HG03575 (cell line): ENCODE results near the gene ATP10D.

Experiments used
- ATAC-seq: cut with Tn5 transposase; IDR thresholded peaks from one replicate; pipeline ENCODE4 v1.9.1; 2021; ENCODE audit not compliant: unreplicated experiment, insufficient number of reproducible peaks, low FRiP score; ENCODE audit errors: extremely low read depth

The ATP10D gene

GRCh38 chr4:47562297-47562696, 77.2 kb downstream of the ATP10D start:
- ATAC-seq = no peak

- no peak for ATAC-seq
Observed at GRCh38 chr4:47566566-47566965, 81.5 kb downstream of the ATP10D start.

GRCh38 chr4:47566969-47567368, 81.9 kb downstream of the ATP10D start:
- no peak for ATAC-seq

GRCh38 chr4:47567511-47567910, 82.4 kb downstream of the ATP10D start:
- ATAC-seq = no peak

GRCh38 chr4:47570816-47571215, 85.7 kb downstream of the ATP10D start:
- ATAC-seq = no peak

- ATAC-seq = no peak
Observed at GRCh38 chr4:47572981-47573380, 87.9 kb downstream of the ATP10D start.

- no peak for ATAC-seq
Observed at GRCh38 chr4:47577779-47578553, 92.9 kb downstream of the ATP10D start.

- ATAC-seq = no peak
Observed at GRCh38 chr4:47579235-47579634, 94.2 kb downstream of the ATP10D start.

- no peak for ATAC-seq
Observed at GRCh38 chr4:47590325-47590724, 105.2 kb downstream of the ATP10D start.

- ATAC-seq = no peak
Observed at GRCh38 chr4:47597696-47598095, 112.6 kb downstream of the ATP10D start.

- no peak for ATAC-seq
Observed at GRCh38 chr4:47598320-47598719, 113.2 kb downstream of the ATP10D start.

- ATAC-seq = no peak
Observed at GRCh38 chr4:47598896-47599295, 113.8 kb downstream of the ATP10D start.

GRCh38 chr4:47606482-47606881, 121.4 kb downstream of the ATP10D start:
- no peak for ATAC-seq

- no peak for ATAC-seq
Observed at GRCh38 chr4:47612116-47613023, 127.3 kb downstream of the ATP10D start.

GRCh38 chr4:47615385-47615784, 130.3 kb downstream of the ATP10D start:
- no peak for ATAC-seq

GRCh38 chr4:47617607-47618006, 132.5 kb downstream of the ATP10D start:
- no peak for ATAC-seq

- no peak for ATAC-seq
Observed at GRCh38 chr4:47619691-47620090, 134.6 kb downstream of the ATP10D start.

GRCh38 chr4:47621181-47621580, 136.1 kb downstream of the ATP10D start:
- ATAC-seq = no peak

GRCh38 chr4:47624031-47624441, 139.0 kb downstream of the ATP10D start:
- ATAC-seq = no peak

- ATAC-seq = no peak
Observed at GRCh38 chr4:47631161-47631560, 146.1 kb downstream of the ATP10D start.
